ENCODE data around the gene MALAT1. TPM values are rescaled to one million over a fixed set of nuclear protein-coding genes. Genes with fewer than 3 reads are reported as not detected.

Gene MALAT1
- total RNA-seq, 1 experiment from 2014 or later: 4,167 TPM

DNA sequence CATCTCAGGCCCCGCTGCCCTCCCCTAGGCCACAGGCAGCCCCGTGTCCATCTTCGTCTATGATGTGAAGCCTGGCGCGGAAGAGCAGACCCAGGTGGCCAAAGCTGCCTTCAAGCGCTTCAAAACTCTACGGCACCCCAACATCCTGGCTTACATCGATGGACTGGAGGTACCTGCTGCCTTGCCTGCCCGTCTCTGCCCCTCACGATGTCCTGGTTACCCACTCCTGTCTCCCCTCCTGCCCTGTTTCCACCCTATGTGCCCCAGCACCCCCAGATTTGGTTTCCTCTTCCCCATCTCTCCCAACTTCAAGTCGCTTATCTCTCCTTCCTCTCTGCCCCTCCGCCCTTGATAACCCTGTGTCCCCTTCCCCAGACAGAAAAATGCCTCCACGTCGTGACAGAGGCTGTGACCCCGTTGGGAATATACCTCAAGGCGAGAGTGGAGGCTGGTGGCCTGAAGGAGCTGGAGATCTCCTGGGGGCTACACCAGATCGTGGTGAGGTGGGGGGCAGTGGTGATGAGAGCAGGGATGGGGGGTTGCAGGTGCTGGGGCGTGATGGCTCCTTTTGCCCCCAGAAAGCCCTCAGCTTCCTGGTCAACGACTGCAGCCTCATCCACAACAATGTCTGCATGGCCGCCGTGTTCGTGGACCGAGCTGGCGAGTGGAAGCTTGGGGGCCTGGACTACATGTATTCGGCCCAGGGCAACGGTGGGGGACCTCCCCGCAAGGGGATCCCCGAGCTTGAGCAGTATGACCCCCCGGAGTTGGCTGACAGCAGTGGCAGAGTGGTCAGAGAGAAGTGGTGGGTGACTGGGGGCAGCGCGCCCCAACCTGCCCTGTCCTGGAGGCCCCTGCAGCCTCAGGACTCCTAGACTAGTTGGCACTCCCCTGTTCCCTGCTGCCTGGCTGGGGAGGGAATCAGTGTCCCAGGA, 27.0 kb downstream of the MALAT1 start:
- Histone ChIP-seq H3K4me2 (ENCODE audit: low read depth, low read length, poor library complexity, severe bottlenecking) (peak overlapping the region; percentile 69), H3K9me3 (ENCODE audit: low read length) (no peaks in the 10 kb centered on the region), H3K36me3 (ENCODE audit: insufficient read depth, low read length) (peaks cover 8% of the 10 kb centered on the region; the same call in 1 of the 2 replicates), H3K4me1 (ENCODE audit: low read length) (peaks cover 24% of the 10 kb centered on the region), H3K4me3 (ENCODE audit: low read length) (peak overlapping the region; percentile 92), H4K20me1 (ENCODE audit: insufficient read depth, low read depth, low read length) (0 out of 2 replicates have a peak, but pooled peaks cover 6% of the 10 kb centered on the region), H3K9me2 (replicated peaks; ENCODE audit: insufficient read depth, low read length) (no peaks in the 10 kb centered on the region), H3K27ac (ENCODE audit: low read length) (no peak overlapping the region), H3K9ac (ENCODE audit: low read length) (peak overlapping the region; percentile 86), H3K27me3 (ENCODE audit: low read length) (no peaks in the 10 kb centered on the region), H3K79me2 (ENCODE audit: low read length) (peaks cover 22% of the 10 kb centered on the region), H2AFZ (ENCODE audit: low read length) (no peak overlapping the region)
- DNase-seq: peak; percentile 69

DNA sequence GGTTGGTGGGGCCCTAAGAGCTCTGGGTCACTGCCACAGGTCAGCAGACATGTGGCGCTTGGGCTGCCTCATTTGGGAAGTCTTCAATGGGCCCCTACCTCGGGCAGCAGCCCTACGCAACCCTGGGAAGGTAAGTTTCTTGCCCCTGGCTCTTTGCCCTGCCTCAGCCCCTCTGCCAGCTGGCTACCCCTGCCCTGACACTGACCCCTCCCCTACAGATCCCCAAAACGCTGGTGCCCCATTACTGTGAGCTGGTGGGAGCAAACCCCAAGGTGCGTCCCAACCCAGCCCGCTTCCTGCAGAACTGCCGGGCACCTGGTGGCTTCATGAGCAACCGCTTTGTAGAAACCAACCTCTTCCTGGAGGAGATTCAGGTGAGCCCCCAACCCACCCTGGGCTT, 27.9 kb downstream of the MALAT1 start:
- Histone ChIP-seq H4K20me1 (ENCODE audit: insufficient read depth, low read depth, low read length) (0 out of 2 replicates have a peak, but pooled peaks cover 6% of the 10 kb centered on the region), H3K27ac (ENCODE audit: low read length) (no peak overlapping the region), H3K4me1 (ENCODE audit: low read length) (peaks cover 24% of the 10 kb centered on the region), H3K79me2 (ENCODE audit: low read length) (peaks cover 22% of the 10 kb centered on the region), H3K9me2 (replicated peaks; ENCODE audit: insufficient read depth, low read length) (no peaks in the 10 kb centered on the region), H3K27me3 (ENCODE audit: low read length) (no peaks in the 10 kb centered on the region), H3K9me3 (ENCODE audit: low read length) (no peaks in the 10 kb centered on the region), H3K4me3 (ENCODE audit: low read length) (no peak overlapping the region), H3K36me3 (ENCODE audit: insufficient read depth, low read length) (peaks cover 11% of the 10 kb centered on the region; the same call in 1 of the 2 replicates), H3K4me2 (ENCODE audit: low read depth, low read length, poor library complexity, severe bottlenecking) (no peak overlapping the region), H3K9ac (ENCODE audit: low read length) (peak overlapping the region; percentile 86; the same call in 1 of the 2 replicates), H2AFZ (ENCODE audit: low read length) (no peak overlapping the region)
- no peak for DNase-seq

DNA sequence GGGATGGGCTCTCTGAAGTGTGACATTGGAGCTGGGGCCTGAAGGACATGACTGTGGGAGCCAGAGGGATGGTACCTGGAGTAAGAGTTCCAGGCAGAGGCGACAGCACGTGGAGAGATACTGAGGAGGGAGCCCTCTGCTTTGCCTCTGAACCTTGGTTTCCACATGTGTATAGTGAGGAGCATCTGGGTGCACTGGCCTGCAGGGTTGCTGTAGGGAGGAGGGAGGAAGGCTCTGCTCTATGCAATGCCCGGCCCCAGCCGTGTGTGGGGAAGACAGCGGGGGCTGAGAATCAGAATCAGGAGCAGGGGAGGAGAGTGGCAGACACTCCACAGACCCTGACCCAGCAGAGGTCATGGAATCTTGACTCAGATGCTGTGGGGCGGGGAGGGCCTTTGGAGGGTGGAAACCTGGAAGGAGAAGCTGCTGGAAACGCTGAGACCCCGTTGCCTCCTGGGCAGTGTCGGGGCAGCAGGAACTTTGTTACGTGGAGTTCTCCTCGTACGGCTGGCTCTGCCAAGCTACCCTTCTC, 30.0 kb downstream of the MALAT1 start:
- Histone ChIP-seq H3K9me3 (ENCODE audit: low read length) (no peaks in the 10 kb centered on the region), H2AFZ (ENCODE audit: low read length) (no peak overlapping the region), H3K4me2 (ENCODE audit: low read depth, low read length, poor library complexity, severe bottlenecking) (no peak overlapping the region), H3K27me3 (ENCODE audit: low read length) (no peaks in the 10 kb centered on the region), H3K79me2 (ENCODE audit: low read length) (peaks cover 22% of the 10 kb centered on the region), H3K4me1 (ENCODE audit: low read length) (peaks cover 15% of the 10 kb centered on the region), H3K36me3 (ENCODE audit: insufficient read depth, low read length) (peaks cover 11% of the 10 kb centered on the region; the same call in 1 of the 2 replicates), H3K27ac (ENCODE audit: low read length) (no peak overlapping the region), H3K9me2 (replicated peaks; ENCODE audit: insufficient read depth, low read length) (no peaks in the 10 kb centered on the region), H4K20me1 (ENCODE audit: insufficient read depth, low read depth, low read length) (0 out of 2 replicates have a peak, but pooled peaks cover 6% of the 10 kb centered on the region), H3K9ac (ENCODE audit: low read length) (no peak overlapping the region), H3K4me3 (ENCODE audit: low read length) (no peak overlapping the region)
- DNase-seq: no peak

DNA sequence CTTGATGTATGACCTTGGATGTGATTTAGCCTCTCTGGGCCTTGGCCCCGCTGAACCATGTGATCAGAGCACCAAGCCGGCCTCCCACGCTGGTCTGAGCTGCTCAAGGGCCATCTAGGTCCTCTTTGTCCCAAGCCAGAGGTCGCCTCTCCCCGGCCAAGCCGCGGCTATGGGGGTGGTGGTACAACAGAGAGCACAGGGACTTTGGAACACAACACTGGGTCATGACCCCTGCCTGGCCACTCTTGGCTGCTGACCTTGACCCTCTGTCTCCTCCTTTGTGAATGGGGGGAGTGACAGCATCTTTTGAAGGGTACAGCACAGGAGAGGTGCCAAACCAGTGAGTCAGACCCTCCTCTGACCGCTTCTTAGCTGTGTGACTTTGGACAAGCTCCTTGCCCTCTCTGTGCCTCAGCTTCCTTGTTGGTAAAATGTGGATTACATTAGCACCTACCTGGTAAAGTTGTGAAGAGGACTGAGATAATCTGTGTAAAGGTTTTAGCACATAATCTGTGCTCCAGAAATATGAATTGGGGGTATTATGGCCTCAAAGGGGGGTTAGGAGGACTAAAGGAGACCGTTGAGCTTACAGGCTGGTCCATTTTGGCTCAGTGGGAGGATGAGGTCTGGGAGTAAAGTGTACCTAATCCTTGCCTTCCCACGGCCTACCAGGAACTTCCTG, 30.8 kb downstream of the MALAT1 start:
- Histone ChIP-seq H3K27ac (ENCODE audit: low read length) (no peak overlapping the region), H3K4me2 (ENCODE audit: low read depth, low read length, poor library complexity, severe bottlenecking) (no peak overlapping the region), H3K4me3 (ENCODE audit: low read length) (no peak overlapping the region), H3K9me3 (ENCODE audit: low read length) (no peaks in the 10 kb centered on the region), H4K20me1 (ENCODE audit: insufficient read depth, low read depth, low read length) (no peaks in the 10 kb centered on the region), H3K79me2 (ENCODE audit: low read length) (peaks cover 22% of the 10 kb centered on the region), H2AFZ (ENCODE audit: low read length) (no peak overlapping the region), H3K36me3 (ENCODE audit: insufficient read depth, low read length) (peaks cover 11% of the 10 kb centered on the region; the same call in 1 of the 2 replicates), H3K27me3 (ENCODE audit: low read length) (no peaks in the 10 kb centered on the region), H3K4me1 (ENCODE audit: low read length) (peaks cover 10% of the 10 kb centered on the region), H3K9me2 (replicated peaks; ENCODE audit: insufficient read depth, low read length) (no peaks in the 10 kb centered on the region), H3K9ac (ENCODE audit: low read length) (no peak overlapping the region)
- DNase-seq: no peak

DNA sequence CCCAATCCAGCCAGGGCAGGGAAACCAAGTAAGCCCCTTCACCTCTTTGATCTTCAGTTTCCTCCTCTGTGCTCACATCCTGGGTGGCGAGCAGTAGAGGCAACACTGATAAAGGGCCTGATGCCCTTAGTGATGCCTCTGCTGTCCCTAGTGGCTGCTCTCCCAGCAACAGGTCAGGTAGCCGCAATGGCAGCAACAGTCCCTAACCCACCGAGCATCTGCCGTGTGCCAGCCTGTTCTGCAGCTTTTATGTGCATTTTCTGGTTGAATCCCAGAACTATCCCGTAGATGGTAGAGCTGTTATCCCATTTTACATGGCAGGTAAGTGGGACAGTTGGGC, 31.3 kb downstream of the MALAT1 start:
- no peaks in the 10 kb centered on the region for H3K27me3 ChIP-seq (ENCODE audit: low read length)
- H3K9me2 ChIP-seq (replicated peaks; ENCODE audit: insufficient read depth, low read length): no peaks in the 10 kb centered on the region
- no peaks in the 10 kb centered on the region for H3K9me3 ChIP-seq (ENCODE audit: low read length)
- no peak overlapping the region for H3K4me3 ChIP-seq (ENCODE audit: low read length)
- H2AFZ ChIP-seq (ENCODE audit: low read length): no peak overlapping the region
- no peak overlapping the region for H3K27ac ChIP-seq (ENCODE audit: low read length)
- H3K9ac ChIP-seq (ENCODE audit: low read length): no peak overlapping the region
- H3K36me3 ChIP-seq (ENCODE audit: insufficient read depth, low read length): peaks cover 11% of the 10 kb centered on the region; the same call in 1 of the 2 replicates
- H3K4me2 ChIP-seq (ENCODE audit: low read depth, low read length, poor library complexity, severe bottlenecking): no peak overlapping the region
- H3K79me2 ChIP-seq (ENCODE audit: low read length): peaks cover 20% of the 10 kb centered on the region
- H3K4me1 ChIP-seq (ENCODE audit: low read length): peaks cover 10% of the 10 kb centered on the region
- DNase-seq: peak; percentile 62
- H4K20me1 ChIP-seq (ENCODE audit: insufficient read depth, low read depth, low read length): no peaks in the 10 kb centered on the region

DNA sequence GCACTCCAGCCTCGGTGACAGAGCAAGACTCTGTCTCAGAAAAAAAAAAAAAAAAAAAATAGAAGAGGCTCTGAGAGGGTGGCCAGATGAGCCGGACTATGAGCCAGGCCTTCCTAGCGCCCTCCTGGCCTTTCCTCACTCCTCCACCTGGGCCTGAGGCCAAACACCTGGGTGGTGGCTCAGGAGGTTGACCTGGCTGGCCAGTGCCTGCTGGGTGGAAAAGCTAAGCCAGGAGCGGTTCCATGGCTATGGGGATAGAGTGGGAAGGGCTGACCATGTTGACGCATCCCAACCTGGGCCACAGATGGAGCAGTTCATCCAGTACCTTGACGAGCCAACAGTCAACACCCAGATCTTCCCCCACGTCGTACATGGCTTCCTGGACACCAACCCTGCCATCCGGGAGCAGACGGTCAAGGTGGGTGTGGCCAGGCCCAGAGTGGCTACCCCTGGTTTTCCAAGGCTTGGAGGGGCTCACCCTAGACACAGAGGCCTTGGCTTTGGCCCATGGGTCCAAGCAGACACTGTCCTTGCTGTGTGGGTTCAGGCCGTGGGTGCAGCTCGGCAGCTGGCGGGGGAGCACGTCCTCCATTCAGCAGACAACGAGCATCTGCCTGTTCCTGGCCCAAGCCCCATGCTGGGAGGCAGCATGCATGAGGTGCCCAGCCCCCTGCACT, 33.7 kb downstream of the MALAT1 start:
- Histone ChIP-seq H3K4me3 (ENCODE audit: low read length) (no peak overlapping the region), H3K36me3 (ENCODE audit: insufficient read depth, low read length) (peaks cover 7% of the 10 kb centered on the region; the same call in 1 of the 2 replicates), H3K4me1 (ENCODE audit: low read length) (no peaks in the 10 kb centered on the region), H3K27ac (ENCODE audit: low read length) (no peak overlapping the region), H2AFZ (ENCODE audit: low read length) (no peak overlapping the region), H3K9ac (ENCODE audit: low read length) (no peak overlapping the region), H3K9me2 (replicated peaks; ENCODE audit: insufficient read depth, low read length) (no peaks in the 10 kb centered on the region), H3K4me2 (ENCODE audit: low read depth, low read length, poor library complexity, severe bottlenecking) (no peak overlapping the region), H4K20me1 (ENCODE audit: insufficient read depth, low read depth, low read length) (no peaks in the 10 kb centered on the region), H3K9me3 (ENCODE audit: low read length) (no peaks in the 10 kb centered on the region), H3K79me2 (ENCODE audit: low read length) (no peaks in the 10 kb centered on the region), H3K27me3 (ENCODE audit: low read length) (no peaks in the 10 kb centered on the region)
- no peak for DNase-seq

DNA sequence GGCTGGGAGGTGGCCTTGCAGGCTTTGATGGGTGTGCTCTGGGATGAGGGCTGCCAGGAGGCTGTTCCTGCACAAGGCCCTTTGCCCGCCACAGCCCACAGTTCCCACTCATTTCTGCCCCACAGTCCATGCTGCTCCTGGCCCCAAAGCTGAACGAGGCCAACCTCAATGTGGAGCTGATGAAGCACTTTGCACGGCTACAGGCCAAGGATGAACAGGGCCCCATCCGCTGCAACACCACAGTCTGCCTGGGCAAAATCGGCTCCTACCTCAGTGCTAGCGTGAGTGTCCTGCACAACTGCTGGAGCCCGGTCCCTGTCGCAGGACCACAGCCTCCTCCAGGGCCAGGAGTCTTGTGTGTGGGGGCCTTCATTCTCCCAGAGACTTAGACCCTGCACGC, 36.3 kb downstream of the MALAT1 start:
- Histone ChIP-seq H3K27me3 (ENCODE audit: low read length) (no peaks in the 10 kb centered on the region), H3K27ac (ENCODE audit: low read length) (no peak overlapping the region)

More for the DNA sequence above, 36.3 kb downstream of the MALAT1 start:
- peaks cover 4% of the 10 kb centered on the region; the same call in 1 of the 2 replicates for H3K36me3 ChIP-seq (ENCODE audit: insufficient read depth, low read length)
- no peaks in the 10 kb centered on the region for H3K9me3 ChIP-seq (ENCODE audit: low read length)
- DNase-seq: no peak
- no peak overlapping the region for H3K4me2 ChIP-seq (ENCODE audit: low read depth, low read length, poor library complexity, severe bottlenecking)
- no peaks in the 10 kb centered on the region for H4K20me1 ChIP-seq (ENCODE audit: insufficient read depth, low read depth, low read length)
- H3K9me2 ChIP-seq (replicated peaks; ENCODE audit: insufficient read depth, low read length): no peaks in the 10 kb centered on the region
- peaks cover 7% of the 10 kb centered on the region for H3K4me1 ChIP-seq (ENCODE audit: low read length)
- H2AFZ ChIP-seq (ENCODE audit: low read length): no peak overlapping the region
- H3K4me3 ChIP-seq (ENCODE audit: low read length): no peak overlapping the region
- H3K79me2 ChIP-seq (ENCODE audit: low read length): no peaks in the 10 kb centered on the region
- no peak overlapping the region for H3K9ac ChIP-seq (ENCODE audit: low read length)

All from Karpas-422 (cell line).